ENCODE results near the gene LDB3. TPM values are rescaled to one million over a fixed set of nuclear protein-coding genes. Genes with fewer than 3 reads are reported as not detected.

The LDB3 gene
- total RNA-seq, 3 donors from 2014 or later (not counting 1 experiment from before 2014, with no cell fraction given), result 0.11 to 0.12 TPM; not detected in 1

DNA sequence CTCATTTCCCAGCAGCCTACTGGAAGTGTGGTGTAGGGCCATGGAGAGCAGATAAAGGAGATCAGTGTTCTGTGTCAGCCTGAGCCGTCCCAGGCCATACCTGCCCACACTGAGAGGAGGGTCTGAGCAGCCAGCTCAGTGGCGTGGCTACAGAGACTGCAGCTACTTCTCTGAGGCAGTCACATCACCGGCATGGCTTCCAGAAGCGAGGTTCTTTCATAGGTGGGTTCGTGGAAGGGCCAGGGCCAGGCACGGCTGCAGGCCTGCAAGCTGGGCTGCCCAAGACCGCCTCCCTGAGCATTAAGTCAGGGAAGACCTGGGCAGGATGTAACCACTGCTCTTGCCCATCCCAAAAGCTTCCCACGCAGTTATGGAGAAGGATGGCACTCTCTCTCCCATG is 34.9 kb downstream of the LDB3 start:
- Mint-ChIP-seq H3K36me3 (no peaks in the 10 kb centered on the region), H3K27ac (no peak overlapping the region), H3K27me3 (ENCODE audit: low read depth in 2 of 2) (no peaks in the 10 kb centered on the region), H3K9me3 (no peaks in the 10 kb centered on the region), H3K4me1 (peaks cover 6 to 8% of the 10 kb centered on the region in 2 donors), H3K4me3 (no peak overlapping the region)
- Histone ChIP-seq H3K4me3 (ENCODE audit: low read length) (no peak overlapping the region), H3K4me1 (ENCODE audit: control insufficient read depth, insufficient read depth, low read length) (peaks cover 6% of the 10 kb centered on the region), H3K27ac (ENCODE audit: low read length) (no peak overlapping the region), H3K9me3 (ENCODE audit: control insufficient read depth, insufficient read depth, low read length) (no peaks in the 10 kb centered on the region), H3K27me3 (ENCODE audit: control insufficient read depth, insufficient read depth, low read length) (no peaks in the 10 kb centered on the region), H3K36me3 (ENCODE audit: control insufficient read depth, insufficient read depth, low read length) (no peaks in the 10 kb centered on the region)
- WGBS (ENCODE audit: insufficient coverage), result 93% methylated on average over 8 of the region's 8 CpGs
- TF ChIP-seq CTCF (IDR thresholded peaks at IDR 0.05), result no peak
- intact Hi-C loops (cut with micrococcal nuclease), result no loop called here
- ATAC-seq, result no peak
- no peak for DNase-seq

GRCh38 chr10:86705139-86705538 is 36.8 kb downstream of the LDB3 start:
- DNase-seq, result no peak
- Histone ChIP-seq H3K27me3 (ENCODE audit: control insufficient read depth, insufficient read depth, low read length) (no peaks in the 10 kb centered on the region), H3K9me3 (ENCODE audit: control insufficient read depth, insufficient read depth, low read length) (no peaks in the 10 kb centered on the region), H3K4me3 (ENCODE audit: low read length) (no peak overlapping the region), H3K36me3 (ENCODE audit: control insufficient read depth, insufficient read depth, low read length) (no peaks in the 10 kb centered on the region), H3K4me1 (ENCODE audit: control insufficient read depth, insufficient read depth, low read length) (peaks cover 6% of the 10 kb centered on the region), H3K27ac (ENCODE audit: low read length) (no peak overlapping the region)
- Mint-ChIP-seq H3K27me3 (ENCODE audit: low read depth in 2 of 2) (no peaks in the 10 kb centered on the region), H3K9me3 (no peaks in the 10 kb centered on the region), H3K36me3 (no peaks in the 10 kb centered on the region), H3K27ac (no peak overlapping the region), H3K4me1 (peaks cover 11 to 17% of the 10 kb centered on the region in 2 donors), H3K4me3 (no peak overlapping the region)
- intact Hi-C loops (cut with micrococcal nuclease), result no loop called here
- no peak for ATAC-seq
- TF ChIP-seq CTCF (IDR thresholded peaks at IDR 0.05), result no peak
- WGBS (ENCODE audit: insufficient coverage), result 100% methylated on average over 1 of the region's 1 CpG

- intact Hi-C loops (cut with micrococcal nuclease), result no loop called here
- no peak overlapping the region for H3K27ac Mint-ChIP-seq
Observed at GRCh38 chr10:86705905-86706304, 37.6 kb downstream of the LDB3 start.

More at GRCh38 chr10:86705905-86706304, 37.6 kb downstream of the LDB3 start:
- no peaks in the 10 kb centered on the region for H3K9me3 Mint-ChIP-seq
- Histone ChIP-seq H3K4me1 (ENCODE audit: control insufficient read depth, insufficient read depth, low read length) (peaks cover 11% of the 10 kb centered on the region), H3K36me3 (ENCODE audit: control insufficient read depth, insufficient read depth, low read length) (no peaks in the 10 kb centered on the region), H3K27me3 (ENCODE audit: control insufficient read depth, insufficient read depth, low read length) (no peaks in the 10 kb centered on the region), H3K9me3 (ENCODE audit: control insufficient read depth, insufficient read depth, low read length) (no peaks in the 10 kb centered on the region), H3K4me3 (ENCODE audit: low read length) (no peak overlapping the region), H3K27ac (ENCODE audit: low read length) (no peak overlapping the region)
- peaks cover 18 to 25% of the 10 kb centered on the region in 2 donors for H3K4me1 Mint-ChIP-seq
- TF ChIP-seq CTCF (IDR thresholded peaks at IDR 0.05), result no peak
- DNase-seq (no peak), ATAC-seq (no peak)
- no peak overlapping the region for H3K4me3 Mint-ChIP-seq
- H3K36me3 Mint-ChIP-seq, result no peaks in the 10 kb centered on the region
- WGBS (ENCODE audit: insufficient coverage), result 100% methylated on average over 2 of the region's 2 CpGs
- no peaks in the 10 kb centered on the region for H3K27me3 Mint-ChIP-seq (ENCODE audit: low read depth in 2 of 2)

Measured in natural killer cell (primary cell).